G401 (cell line): ENCODE data around the gene BARX2. TPM values are rescaled to one million over a fixed set of nuclear protein-coding genes. Genes with fewer than 3 reads are reported as not detected.
"Not testable (repeated sequence)": the region's sequence is repeated elsewhere in the genome, so short reads cannot be mapped to it uniquely, and the experiment has no call there.

ENCODE experiments used
- DNase-seq: peaks from one replicate; pipeline ENCODE4 v3.0.0-alpha.2; 2015; ENCODE audit warnings: low spot score
- in situ Hi-C: cut with HindIII; loops from 2 replicates; pipeline ENCODE4 v1.10.0; 2016; ENCODE audit warnings: low sequenced_read_pairs, mixed read lengths
- total RNA-seq: library from RNA; depleted of rRNA; stranded (reverse); fragments of >200 nt; shearing (Covaris generic); gene quantifications from 2 replicates; pipeline ENCODE4 v1.2.3, GENCODE V29; 2014; rRNA removed

Gene BARX2, protein sequence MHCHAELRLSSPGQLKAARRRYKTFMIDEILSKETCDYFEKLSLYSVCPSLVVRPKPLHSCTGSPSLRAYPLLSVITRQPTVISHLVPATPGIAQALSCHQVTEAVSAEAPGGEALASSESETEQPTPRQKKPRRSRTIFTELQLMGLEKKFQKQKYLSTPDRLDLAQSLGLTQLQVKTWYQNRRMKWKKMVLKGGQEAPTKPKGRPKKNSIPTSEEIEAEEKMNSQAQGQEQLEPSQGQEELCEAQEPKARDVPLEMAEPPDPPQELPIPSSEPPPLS
- not detected in 2 replicates for total RNA-seq

DNA sequence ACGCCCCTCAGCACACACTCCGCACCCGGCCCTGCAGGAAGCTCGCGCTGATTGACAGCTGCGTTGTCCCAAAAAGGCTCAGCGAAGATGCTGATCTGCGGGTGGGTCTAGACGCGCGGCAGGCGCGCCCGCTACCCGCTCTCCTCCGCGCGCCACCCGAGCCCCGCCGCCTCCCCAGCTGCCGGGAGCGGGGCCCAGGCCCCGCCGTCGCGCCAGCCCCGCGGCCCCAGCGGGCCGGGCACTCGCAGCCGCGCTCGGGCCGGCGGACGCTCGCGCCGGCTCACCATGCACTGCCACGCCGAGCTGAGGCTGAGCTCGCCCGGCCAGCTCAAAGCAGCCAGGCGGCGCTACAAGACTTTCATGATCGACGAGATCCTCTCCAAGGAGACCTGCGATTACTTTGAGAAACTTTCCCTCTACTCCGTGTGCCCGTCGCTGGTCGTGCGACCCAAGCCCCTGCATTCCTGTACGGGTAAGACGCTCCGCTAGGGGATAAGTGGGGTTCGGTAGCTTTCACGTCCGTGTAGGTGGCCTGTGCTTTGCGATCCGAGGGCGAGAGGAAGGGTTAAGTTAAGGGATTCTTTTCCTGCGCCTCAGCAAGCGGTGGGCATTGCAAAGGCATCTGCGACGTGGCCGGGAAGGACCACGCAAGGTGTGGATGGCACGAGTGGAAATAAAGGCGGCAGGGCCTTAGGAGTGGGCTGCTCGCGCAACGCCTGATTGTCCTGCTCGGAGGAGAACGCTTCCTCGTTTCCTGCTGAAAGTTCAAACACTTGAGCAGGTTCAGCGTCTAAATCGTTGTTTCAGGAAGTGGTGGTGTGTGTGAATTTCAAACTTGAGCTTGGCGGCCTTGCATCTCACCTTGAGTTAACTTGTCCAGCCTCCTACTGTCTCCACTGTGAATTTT, at the start of gene BARX2:
Gene BARX2, plus strand, starts transcription at position 98 of the 907 bp plus-strand sequence. Its CDS starts 188 bp downstream, at position 286.
- DNase-seq, result peak; percentile 2
- in situ Hi-C loops, result no loop called here

DNA sequence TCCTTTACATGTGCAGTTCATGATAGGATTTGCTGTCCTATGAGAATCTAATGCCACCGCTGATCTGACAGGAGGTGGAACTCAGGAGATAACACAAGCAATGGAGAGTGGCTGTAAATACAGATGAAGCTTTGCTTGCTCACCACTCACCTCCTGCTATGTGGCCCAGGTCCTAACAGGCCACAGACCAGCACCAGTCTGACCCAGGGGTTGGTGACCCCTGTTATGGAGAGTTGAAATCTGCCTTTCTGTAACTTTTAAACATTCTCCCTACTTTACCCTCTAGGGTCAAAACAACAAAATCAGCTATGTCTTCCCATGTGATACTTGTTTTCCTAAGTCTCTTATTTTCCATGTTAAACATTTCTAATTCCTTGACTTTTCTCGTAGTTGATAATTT, 48.7 kb upstream of the BARX2 start:
- no peak for DNase-seq
- in situ Hi-C loops, result no loop called here

DNA sequence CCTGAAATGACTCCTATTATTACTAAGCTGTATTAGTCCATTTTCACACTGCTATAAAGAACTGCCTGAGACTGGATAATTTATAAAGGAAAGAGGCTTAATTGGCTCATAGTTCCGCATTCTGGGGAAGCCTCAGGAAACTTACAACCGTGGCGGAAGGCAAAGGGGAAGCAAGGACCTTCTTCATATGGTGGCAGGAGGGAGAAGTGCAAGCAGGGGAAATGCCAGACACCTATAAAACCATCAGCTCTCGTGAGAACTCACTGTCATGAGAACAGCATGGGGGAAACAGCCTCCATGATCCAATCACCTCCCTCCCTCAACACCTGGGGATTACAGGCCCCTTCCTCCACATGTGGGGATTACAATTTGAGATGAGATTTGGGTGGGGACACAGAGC, 47.9 kb upstream of the BARX2 start:
- DNase-seq, in situ Hi-C loops: not testable (repeated sequence)

DNA sequence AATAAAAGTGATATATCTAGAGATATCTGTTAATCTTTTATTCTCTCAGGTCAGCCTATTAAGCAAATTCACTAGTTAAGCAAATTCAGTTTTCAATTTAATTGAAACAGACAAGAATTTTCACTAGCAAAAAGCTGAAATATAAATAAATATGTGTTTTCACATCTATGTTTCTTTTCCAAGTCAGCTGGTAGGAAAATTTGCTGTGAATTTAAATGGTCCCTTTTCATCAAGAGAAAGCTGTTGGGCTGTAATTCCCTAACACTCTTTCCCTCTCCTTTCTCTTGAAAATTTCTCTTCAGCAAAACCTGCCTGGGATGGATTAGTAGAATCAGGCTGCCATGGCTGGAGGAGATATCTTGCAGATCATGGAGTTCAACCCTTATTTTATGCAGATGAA, 46.9 kb upstream of the BARX2 start:
- in situ Hi-C loops, result no loop called here

DNA sequence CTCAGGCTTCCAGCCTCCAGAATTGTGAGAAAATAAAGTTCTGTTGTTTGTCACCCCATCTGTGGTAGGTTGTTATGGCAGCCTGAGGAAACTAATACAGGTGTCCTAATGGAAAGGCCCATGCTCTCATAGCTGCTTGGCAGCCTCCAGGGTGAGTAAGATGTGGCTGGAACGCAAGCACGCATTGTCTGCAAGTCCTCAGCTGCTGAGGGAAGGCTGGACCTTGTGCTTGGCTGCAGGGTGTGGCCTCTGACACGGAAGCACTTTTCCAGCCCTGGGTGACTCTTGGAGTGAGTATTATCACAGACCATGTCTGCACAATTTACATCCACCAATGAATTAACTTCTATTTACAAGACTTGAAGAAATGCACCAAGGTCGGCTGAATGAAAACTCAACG, 44.4 kb upstream of the BARX2 start:
- in situ Hi-C loops, result no loop called here
- DNase-seq, result no peak

More for the DNA sequence above, 46.9 kb upstream of the BARX2 start:
- no peak for DNase-seq

DNA sequence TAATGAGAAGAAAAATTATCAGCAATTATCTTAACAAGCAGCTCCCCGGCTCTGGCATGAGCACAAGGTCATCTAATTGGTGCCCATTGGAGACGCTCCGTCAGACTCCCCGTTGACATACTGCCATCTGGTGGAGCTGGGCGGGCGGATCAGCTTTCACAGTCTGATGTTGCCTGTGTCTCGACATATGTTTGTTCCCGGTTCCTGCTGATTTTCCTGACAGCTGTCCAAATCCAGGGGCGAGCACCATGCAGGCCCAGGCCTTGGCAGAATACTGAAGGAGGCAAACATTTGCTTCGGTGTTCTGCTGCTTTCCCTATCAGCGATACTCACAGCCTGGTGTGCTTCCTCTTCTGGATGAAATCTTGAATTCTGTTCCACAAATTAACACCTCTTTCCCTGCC, 43.8 kb upstream of the BARX2 start:
- DNase-seq, result peak; percentile 66
- in situ Hi-C loops, result no loop called here

DNA sequence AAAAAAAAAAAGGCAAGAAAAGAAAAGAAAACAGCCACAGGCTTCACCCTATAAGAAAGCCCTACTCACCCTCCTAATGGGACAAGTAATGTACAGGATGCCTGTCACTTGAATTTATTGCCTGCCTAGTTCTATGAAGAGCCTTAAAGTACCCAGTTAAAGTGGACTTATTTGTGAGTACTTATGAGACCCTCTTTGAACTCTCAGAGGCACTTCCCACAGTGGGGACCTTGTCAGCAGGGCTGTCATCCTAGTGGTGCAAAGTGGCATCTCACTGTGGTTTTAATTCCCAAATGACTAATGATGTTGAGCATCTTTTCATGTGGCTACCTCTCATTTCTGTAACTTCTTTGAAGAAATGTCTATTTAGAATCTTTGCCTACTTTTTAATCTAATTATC, 41.8 kb upstream of the BARX2 start:
- in situ Hi-C loops, result no loop called here
- DNase-seq, result no peak

DNA sequence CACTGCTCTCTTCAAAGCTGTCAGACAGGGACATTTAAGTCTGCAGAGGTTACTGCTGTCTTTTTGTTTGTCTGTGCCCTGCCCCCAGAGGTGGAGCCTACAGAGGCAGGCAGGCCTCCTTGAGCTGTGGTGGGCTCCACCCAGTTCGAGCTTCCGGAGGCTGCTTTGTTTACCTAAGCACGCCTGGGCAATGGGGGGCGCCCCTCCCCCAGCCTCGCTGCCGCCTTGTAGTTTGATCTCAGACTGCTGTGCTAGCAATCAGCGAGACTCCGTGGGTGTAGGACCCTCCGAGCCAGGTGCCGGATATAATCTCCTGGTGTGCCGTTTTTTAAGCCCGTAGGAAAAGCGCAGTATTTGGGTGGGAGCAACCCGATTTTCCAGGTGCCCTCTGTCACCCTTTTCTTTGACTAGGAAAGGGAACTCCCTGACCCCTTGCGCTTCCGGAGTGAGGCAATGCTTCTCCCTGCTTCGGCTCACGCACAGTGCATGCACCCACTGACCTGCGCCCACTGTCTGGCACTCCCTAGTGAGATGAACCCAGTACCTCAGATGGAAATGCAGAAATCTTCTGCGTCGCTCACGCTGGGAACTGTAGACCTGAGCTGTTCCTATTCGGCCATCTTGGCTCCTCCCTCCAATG, 31.2 kb upstream of the BARX2 start:
- not testable (repeated sequence) for DNase-seq

DNA sequence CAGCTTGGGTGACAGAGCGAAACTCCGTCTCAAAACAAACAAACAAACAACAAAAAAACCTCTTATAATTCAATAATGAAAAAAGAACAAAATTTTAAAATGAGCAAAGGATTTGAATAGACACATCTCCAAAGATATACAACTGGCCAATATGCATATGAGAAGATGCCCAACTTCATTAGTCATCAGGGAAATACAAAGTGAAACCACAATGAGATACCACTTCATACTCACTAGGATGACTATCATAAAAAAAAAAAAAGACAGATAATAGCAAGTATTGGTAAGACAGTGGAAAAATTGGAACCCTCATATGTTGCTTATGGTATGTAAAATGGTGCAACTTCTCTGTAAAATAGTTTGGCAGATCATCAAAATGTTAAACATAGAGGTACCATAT, 28.7 kb upstream of the BARX2 start:
- DNase-seq, result no peak
- in situ Hi-C loops, result no loop called here

More for the DNA sequence above, 31.2 kb upstream of the BARX2 start:
- in situ Hi-C loops, result not testable (repeated sequence)

DNA sequence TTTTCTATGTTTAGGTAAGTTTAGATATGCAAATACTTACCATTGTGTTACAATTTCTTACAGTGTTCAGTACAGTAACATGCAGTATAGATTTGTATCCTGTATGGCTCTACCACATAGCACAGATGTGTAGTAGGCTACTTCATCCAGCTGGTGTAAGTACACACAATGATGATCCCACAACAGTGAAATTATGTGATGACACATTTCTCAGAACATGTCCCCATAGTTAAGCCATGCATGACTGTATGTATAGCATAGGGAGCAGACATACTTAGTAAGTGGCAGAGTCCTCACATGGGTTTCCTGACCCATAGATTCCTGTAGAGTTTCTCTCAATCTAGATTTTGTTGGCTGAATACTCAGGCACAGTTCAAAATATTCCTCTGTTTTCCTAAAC, 26.8 kb upstream of the BARX2 start:
- in situ Hi-C loops, result no loop called here
- no peak for DNase-seq

DNA sequence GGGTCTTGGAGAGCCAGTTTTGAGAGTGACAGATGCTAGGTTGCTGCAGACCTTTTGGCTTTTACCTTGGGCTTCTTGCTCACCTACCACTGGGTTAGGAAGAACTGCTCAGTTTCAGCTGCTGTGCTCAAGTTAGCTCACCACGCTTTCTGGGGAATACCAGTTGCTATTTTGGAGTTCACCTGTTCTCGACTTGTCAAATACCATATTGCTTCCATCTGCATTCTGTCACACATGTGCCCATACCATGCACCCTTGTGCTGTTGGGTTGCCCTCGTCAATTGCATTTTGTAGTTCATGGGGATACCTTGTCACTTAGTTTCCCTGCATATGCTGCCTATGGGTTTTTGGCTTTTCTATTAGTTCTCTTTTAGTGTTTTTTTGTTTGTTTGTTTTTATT, 23.0 kb upstream of the BARX2 start:
- in situ Hi-C loops, result no loop called here
- no peak for DNase-seq

DNA sequence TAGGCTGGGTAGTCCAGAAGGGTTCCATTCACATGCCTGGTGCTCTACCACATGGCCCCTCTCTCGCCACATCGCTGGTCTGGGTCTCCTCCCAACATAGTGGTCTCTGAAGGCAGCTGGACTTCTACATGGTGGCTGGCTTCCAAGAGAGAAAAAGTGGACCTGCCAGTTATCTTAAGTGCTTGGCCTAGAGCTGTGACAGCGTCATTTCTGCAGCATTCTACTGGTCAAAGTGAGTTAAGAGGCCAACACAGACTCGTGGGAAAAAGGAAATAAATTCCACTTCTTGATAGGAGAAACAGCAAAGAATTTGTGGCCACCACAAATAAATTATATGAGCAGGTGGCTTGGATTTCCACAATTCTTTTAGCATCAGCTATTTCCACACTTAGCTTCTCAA, 21.0 kb upstream of the BARX2 start:
- in situ Hi-C loops, result no loop called here
- no peak for DNase-seq

DNA sequence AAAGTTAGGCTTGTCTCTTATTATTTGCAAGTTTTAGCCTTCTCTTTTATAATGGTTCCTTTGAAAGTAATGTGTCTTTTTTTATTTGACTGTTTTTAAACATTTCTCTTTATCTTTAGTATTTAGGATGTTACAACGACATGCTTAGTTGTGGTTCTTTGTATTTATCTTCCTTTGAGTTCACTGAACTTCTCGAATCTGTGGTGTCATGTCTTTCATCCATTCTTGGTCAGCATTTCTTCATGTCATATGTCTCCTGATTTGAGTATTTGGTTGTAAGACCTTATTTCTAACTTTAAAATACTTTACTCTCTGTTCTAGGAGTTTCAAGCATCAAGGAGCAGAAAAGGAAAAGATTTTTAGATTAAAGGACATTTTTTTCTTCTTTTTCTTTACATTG, 15.9 kb upstream of the BARX2 start:
- DNase-seq, result no peak
- in situ Hi-C loops, result no loop called here

DNA sequence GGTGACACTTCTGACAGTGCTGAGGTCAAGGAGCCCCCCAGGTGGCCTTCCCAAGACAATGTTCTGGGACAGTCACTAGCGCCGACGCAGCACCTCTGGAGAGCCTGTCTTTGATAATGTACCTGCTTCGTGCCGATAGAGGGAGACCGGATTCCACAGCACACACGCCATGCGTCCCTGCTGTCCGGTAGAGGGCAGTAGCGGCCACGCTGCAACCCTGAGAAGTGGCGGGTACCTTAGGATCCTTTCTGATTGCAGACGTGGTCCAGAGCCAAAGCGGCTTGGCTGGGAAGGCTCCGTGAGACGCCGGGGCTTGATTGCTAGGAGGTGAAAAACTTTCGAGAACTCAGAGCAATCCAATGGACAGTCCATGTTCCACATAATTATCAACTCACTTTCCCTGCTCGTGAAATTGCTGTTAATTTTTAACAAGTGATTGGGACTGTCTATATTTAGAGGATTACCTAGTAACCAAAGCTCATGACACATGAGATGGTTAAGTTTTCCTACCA, 11.4 kb upstream of the BARX2 start:
- peak; percentile 42 for DNase-seq
- in situ Hi-C loops, result no loop called here

DNA sequence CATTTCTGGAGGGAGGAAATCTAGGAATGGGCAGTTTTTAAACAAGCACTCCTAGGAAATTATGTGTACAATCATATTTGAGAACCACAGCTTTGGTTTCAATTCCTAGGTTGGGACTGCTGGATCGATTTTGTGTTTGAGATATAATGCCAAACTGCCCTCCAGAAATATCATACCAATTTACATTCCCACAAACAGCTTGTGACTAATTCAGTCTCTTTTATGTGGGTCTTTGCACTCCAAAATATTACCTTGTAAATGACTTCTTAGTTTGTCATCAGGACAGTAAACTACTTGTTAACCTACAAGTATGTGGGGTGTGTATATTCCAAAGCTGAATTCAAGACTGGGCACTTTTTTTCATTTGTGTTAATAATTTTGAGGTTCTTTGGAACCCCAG, 9.8 kb upstream of the BARX2 start:
- DNase-seq, result no peak
- in situ Hi-C loops, result no loop called here

DNA sequence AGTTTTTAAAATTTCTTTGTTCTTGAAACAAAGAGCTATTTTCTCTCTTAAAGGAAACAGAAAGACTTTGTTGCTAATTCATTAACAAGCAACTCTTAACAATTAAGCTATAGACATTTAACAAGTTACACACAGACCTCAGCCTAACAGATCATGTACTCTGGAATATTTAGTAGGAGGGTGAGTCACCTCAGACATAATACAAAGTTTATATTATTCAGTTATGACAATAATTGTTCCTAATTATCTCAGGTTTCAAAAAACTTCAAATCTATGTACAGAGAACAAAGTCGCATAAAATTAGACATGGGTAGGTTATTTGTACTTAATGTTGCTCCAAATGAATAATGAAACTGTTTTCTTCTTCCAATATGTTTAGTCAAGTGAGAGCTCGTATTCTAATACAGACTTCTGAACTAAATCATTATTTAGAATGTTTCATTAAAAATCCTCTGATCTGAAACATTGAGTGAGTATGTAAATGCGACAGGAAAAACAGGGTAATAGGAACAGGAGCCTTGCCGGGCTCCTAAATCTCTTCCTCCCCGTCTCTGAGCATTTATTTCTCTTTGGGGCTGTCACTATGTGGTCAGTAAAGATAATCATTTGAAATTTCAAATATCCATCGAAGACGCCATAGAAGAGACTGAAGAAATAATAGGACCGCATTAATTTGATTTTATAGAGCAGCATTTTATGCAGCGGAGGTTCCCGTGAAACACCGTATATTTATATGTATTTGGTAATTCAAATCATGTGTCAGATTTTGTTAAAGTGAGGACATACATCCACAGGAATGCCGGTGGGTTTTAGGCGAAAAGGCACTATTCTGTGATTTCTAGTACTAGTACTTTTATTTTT, 8.7 kb upstream of the BARX2 start:
- no peak for DNase-seq
- in situ Hi-C loops, result no loop called here

DNA sequence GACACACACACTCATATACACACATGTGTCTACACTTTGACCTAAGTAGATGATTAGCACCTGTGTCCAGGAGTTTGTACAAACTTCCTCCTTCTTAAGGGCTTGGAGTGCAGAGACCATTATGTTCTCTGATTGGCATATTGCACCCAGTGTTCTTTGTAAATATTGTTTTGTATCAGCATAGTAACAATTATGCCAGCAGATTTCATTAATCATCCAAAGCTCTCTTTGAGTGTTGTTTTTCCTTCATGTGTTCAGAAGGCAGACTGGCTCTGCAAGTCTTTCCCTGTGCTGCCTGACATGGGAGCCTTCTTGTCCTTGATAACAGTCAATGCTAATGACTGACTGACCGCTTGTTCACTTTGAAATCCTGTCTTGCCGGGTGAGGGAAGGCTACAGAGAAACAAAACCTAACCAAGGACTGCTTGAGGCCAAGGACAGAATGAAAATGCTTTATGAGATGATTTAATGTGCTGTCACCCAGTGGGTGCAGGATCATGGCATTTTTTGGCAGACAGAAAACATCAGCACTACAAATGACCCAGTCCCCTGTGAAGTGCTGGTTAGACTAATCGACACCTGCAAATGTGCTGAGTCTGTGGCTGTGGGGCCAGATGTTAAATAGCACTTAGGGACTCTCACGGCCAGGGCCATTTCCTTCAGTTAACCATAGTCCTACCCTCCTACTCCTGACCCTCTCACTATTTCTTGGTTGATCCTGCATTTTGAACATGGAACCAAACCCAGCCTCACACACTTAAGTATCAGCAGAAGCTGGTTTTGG, 6.6 kb upstream of the BARX2 start:
- no peak for DNase-seq
- in situ Hi-C loops, result no loop called here

DNA sequence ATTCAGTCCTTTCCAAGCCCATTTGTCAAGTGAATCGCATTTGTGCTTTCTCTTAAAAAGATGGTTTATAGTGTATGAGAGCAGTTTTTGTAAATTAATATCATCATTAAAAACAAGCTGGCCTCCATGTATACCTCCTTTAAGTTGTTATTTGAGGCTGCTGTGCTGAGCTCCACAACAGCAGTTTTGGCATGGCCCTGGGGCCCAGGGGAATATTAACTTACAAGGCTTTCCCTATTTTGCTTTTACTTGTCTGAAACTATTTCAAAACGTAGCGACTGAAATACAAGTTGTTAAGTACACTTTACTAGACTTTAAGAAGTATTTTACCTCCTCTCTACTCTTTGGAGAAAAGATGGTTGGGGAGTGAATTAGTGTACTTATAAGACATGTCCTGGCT, 4.9 kb upstream of the BARX2 start:
- in situ Hi-C loops, result no loop called here
- DNase-seq, result no peak
